ENCODE data around the gene ARL6.

Gene ARL6

GRCh38 chr3:97764407-97765238, at the start of gene ARL6:
Gene ARL6, plus strand, starts transcription at chr3:97764758. Its CDS starts 3,350 bp downstream, at chr3:97768108.
- peak; percentile 86 for DNase-seq

- peak; percentile 69 for DNase-seq
These were observed 45.3 kb upstream of the ARL6 start for GRCh38 chr3:97719156-97719821.

GRCh38 chr3:97720417-97720816, 44.1 kb upstream of the ARL6 start:
- DNase-seq: peak; percentile 38

DNA sequence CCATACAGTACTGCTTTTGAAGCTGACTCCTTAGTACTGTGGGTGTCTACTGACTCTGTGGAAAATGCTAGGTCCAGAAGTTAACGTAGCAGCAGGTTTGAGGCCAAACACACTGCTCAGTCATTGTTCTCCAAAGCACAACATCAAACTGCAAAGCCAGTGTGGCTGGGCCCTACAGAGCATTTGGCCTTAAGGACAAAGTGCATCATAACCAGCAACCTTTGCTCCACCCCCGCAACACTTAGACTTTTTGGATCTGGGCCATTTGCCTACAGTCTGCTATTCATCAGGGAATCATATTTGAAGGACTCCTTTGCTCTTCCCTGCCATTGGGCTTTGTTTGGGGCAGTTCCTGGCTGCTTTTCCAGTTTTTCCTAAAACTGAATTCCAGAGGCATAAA, 43.1 kb upstream of the ARL6 start:
- DNase-seq: no peak

DNA sequence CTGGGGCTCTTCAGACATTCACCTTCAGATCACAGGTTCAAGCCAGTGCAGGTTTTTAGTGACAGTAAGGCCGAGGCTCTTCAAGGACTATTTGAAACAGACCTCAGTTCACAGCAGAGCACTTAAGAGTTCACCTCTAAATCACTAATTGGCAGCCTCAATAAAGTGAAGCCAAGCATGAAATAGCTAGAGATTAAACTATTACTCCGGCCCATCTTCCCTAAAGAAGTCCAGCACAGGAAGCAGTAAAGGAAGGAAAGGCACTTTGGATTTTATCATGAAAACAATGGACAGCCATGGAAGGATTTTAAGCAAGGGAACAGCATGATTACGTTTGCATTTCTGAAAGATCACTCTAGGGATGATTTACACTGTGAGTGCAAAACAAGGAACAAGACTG, 27.6 kb upstream of the ARL6 start:
- no peak for DNase-seq

GRCh38 chr3:97738761-97739160, 25.8 kb upstream of the ARL6 start:
- no peak for DNase-seq

GRCh38 chr3:97742036-97742435, 22.5 kb upstream of the ARL6 start:
- DNase-seq: no peak

DNA sequence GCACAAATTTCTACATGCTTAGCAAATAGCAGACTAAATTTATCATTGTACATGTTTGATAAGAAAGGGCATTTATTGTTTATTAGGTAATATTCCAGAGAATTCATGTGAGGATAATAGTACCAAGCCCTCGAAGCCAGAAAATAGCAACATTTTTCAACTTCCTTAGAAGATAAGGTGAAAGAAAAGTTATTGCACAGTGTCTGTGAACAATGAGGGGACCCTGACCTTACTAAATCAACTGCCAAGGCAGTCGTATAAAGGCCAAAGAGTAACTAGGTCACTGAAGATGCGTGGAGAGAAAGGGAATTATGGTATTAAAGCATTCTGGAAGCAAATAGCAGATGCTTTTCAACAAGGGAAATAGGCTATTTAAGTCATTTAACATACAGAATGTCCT, 20.3 kb upstream of the ARL6 start:
- DNase-seq: no peak

GRCh38 chr3:97763586-97764406, 762 bp upstream of the ARL6 start:
- DNase-seq: no peak

DNA sequence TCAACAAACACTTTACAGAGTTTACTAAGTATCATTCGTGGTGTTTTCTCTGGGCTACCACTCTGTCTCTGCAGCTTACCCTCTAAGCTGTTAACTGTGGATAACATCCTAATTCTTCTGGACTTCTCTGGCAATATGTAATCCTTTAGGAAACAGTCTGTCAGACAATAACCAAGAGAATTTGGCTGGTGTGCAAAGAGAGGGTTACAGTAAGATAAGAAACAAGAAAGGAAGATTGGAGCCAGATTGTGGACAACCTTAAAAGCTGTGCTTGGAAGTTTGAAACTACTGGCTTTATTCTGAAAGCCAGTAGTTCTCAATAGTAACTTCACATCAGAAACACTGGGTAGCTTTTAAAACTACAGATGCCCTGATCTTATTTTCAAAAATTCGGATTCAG, 778 bp downstream of the ARL6 start:
- no peak for DNase-seq

DNA sequence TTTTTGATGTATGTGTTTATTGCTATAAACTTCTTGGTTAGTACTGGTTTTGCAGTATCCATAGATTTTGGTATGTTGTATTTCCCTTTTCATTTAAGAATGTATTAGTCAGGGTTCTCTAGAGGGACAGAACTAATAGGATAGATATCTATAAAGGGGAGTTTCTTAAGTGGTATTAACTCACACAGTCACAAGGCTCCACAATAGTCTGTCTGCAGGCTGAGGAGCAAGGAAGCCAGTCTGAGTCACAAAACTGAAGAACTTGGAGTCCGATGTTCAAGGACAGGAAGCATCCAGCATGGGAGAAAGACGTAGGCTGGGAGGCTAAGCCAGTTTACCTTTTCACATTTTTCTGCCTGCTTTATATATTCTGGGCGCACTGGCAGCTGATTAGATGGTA, 8.4 kb downstream of the ARL6 start:
- no peak for DNase-seq

GRCh38 chr3:97778152-97778551, 13.6 kb downstream of the ARL6 start:
- no peak for DNase-seq

GRCh38 chr3:97793420-97794019, 29.0 kb downstream of the ARL6 start:
- DNase-seq: peak; percentile 5

- DNase-seq: no peak
These were observed 31.4 kb downstream of the ARL6 start for GRCh38 chr3:97795951-97796350.

GRCh38 chr3:97804471-97804870, 39.9 kb downstream of the ARL6 start:
- DNase-seq: no peak

- no peak for DNase-seq
These were observed 46.3 kb downstream of the ARL6 start for GRCh38 chr3:97810779-97811390.

DNA sequence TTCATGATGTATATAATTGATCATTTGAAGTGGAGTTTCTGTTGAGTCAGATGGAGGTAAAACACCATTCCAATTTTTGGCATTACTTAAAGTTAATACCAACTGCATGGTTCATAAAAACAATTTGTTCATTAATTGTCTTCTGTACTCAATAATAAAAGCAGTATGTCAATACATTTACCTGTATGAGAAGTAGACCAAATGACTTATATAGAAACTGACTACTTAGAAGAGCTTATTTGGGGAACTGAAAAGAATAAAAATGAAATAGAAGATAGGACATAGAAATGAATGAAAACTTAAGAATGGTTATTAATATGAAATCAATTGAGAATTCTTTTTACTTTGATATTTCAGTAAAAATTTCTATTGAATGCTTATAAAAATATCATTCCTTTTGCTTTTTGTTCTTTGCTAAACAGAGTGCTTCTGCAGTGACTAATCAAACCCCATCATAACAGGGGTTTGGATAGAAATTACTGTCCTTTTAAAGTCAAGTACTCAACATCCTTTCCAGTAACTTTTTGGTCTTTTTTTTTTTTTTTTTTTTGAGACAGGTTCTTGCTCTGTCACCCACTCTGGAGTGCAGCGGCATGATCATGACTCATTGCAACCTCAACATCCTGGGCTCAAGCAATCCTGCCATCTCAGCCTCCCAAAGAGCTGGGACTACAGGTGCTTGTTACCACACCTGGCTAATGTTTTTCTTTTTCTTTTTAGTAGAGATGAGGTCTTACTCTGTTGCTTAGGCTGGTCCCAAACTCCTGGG, 50.8 kb downstream of the ARL6 start:
- no peak for DNase-seq

DNA sequence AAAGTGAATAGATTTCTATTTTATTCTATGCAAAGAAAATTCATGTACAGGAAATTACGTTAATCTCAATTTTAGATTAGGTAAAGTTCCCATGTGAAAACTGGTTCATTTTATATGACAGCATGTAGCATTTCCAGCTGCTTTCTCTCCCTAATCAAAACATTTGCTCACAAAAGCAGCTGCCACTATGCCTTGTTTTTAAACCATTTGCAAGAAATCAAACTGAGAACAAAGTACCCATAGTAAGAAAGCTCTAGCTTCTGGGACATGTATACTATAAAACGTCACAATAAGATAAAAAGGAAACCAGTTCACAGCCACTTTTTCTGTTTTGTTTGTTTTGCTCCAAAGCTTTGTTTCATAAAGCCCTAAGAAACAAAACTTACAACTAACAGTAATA, 52.3 kb downstream of the ARL6 start:
- DNase-seq: no peak

GRCh38 chr3:97817965-97818364, 53.4 kb downstream of the ARL6 start:
- DNase-seq: peak; percentile 74

DNA sequence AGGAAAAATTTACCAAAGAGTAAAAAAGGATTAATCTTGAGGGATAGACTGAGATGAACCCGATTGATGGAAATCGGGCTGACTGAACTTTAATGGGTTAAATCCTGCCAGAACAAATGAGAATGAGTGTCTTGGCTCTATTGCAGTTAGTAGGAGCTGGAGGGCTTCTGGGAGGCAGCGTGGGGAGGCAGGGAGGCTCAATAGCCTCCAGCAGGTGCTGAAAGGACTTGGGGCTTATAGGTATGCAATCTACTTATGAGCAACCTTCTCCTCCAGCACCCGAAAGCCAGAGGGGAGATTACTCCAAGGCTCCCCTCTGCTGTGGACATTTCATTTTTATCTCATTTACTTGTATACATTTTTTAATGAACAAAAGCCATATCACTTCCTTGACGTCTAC, 56.2 kb downstream of the ARL6 start:
- DNase-seq: no peak

DNA sequence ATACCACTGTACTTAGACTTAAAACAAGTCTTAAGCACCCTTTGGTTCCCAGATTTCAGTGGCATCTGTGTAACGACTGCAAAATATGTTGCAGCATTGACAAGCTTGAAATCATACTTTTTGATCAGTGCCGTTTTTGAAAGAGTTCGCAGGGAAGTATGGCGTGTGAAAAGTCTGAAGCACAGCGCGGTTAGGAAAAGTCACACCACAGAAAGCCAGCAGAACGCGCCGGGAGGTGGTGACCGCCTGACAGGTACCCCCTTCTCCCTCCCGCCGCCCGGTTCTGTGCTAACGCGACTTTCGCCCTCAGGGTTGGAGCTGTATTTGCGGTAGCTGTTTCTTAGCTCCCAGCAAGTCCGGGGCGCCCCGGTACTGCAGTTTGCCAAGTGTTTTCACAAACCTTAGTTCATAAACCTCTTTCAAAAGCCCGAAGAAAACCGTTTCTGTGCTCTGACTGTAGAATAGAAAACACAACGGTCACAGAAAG, 56.8 kb downstream of the ARL6 start:
- DNase-seq: no peak
